NCI-H187 (cell line): ENCODE results near the gene MAP9.
"Not testable (repeated sequence)": the region's sequence is repeated elsewhere in the genome, so short reads cannot be mapped to it uniquely, and the experiment has no call there.

Source experiments
- DNase-seq, 2 experiments: peaks; one replicate each; lab custom pipeline; 2025; lab: John Stamatoyannopoulos, UW

Gene MAP9

GRCh38 chr4:155342142-155342541 is 34.6 kb downstream of the MAP9 start:
- no peak for DNase-seq

DNA sequence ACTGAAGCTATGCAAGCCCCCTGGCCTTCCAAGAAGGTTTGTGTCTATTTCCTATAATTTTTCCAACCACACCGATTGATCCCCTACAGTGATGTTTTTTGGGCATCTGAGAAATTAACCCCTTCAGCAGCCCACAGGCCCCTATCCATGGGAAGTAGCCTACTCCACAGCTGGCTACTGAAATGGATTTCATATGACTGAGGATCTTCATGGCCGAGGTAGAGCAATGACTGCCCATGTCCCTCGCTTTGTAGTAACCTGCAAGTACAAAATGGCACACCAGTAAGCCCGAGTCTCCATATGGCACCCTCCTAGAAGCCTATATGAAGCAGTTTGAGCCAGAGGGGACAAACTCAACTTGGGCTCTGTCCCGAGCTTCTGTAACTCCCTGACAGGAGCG is 36.8 kb downstream of the MAP9 start:
- DNase-seq = no peak

- DNase-seq = no peak
These were observed 37.2 kb downstream of the MAP9 start for GRCh38 chr4:155339588-155339987.

DNA sequence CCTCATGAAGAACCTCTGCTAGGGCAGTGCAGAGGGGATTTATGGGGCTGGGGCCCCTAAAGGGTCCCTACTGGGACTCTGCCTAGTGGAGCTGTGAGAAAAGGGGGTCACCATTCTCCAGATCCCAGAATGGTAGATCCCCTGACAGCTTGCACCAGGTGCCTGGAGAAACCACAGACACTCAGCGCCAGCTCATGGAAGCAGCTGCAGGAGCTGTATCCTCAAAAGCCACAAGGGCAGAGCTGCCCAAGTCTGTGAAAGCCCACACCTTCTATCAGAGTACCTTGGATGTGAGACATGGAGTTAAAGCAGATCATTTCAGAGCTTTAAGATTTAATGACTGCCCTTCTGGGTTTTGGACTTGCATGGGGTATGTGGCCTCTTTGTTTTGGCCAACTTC is 38.6 kb downstream of the MAP9 start:
- DNase-seq = no peak

- DNase-seq = no peak
These were observed 40.5 kb downstream of the MAP9 start for GRCh38 chr4:155336242-155336641.

- DNase-seq = no peak
These were observed 45.3 kb downstream of the MAP9 start for GRCh38 chr4:155331478-155331877.

DNA sequence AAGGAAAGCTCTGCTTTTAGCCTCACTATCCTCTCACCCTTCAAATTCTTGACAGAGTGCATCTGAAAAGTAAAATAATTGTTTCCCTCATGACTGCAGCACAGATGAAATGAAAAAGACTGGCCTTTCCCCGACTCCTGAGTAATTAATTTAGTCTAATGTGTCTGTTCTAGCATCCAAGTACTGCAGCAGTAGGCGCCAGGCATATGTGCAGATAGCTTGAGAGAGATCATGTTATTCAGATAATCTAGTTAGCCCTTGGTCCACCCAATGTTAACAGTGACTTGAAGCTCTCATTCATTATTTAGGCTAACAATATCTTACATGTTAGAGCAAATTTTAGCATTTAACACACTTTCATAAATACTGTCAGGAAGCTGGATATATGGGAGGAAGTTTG is 54.0 kb downstream of the MAP9 start:
- DNase-seq = no peak

- no peak for DNase-seq
These were observed 55.8 kb downstream of the MAP9 start for GRCh38 chr4:155321006-155321405.

GRCh38 chr4:155319516-155319915 is 57.2 kb downstream of the MAP9 start:
- no peak for DNase-seq

DNA sequence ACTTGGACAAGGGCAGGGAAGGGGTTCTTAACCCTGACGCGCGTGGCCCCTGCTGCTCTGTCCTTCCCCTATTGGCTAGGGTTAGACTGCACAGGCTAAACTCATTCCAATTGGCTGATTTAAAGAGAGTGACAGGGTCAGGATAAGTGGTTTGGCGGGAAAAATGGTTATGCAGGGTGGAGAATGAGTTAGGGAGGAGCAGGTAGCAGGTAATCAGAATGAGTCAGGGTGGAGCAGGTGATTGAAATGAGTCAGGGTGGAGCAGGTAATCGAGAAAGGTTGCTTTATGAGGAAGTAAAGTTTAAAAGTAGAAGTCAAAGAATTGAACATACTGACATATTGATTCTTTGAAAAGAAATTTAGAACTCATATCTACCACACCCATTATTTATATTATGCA is 64.7 kb downstream of the MAP9 start:
- not testable (repeated sequence) for DNase-seq

GRCh38 chr4:155307731-155308277 is 69.0 kb downstream of the MAP9 start:
- no peak for DNase-seq

- no peak for DNase-seq
These were observed 71.1 kb downstream of the MAP9 start for GRCh38 chr4:155305619-155306018.

DNA sequence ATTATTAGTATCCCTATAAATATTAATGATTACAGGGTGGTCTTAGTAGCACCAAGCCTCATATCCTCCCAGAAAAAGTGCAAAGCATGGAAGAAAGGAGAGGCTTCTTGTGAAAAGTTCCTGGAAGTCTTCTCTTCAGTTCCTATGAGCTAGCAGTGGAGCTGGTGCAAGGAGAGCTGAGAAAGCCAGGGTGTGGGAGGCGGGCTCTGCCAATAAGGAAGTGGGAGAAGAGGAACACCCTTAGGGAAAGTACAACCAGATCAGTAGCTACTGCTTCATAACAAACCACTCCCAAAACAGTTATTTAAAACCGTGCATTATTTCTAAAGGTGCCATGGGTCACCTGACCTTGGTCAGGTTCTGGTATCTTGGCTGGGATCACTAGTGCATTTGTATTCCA is 72.4 kb downstream of the MAP9 start:
- DNase-seq = no peak

- DNase-seq = no peak
These were observed 77.7 kb downstream of the MAP9 start for GRCh38 chr4:155299103-155299502.
